HUES48 (cell line): ENCODE measurements around the gene SCFD1.

Experiments used
- H3K27ac ChIP-seq: one replicate; pipeline ENCODE4 v1.7.0; 2013; ENCODE audit warnings: low read depth, low read length, inconsistent platforms
- H3K27me3 ChIP-seq: 2 replicates; pipeline ENCODE4 v1.6.1; 2013; ENCODE audit warnings: mild to moderate bottlenecking, low read length; ENCODE audit not compliant: control insufficient read depth, insufficient read depth
- H3K36me3 ChIP-seq: 2 replicates; pipeline ENCODE4 v1.6.1; 2013; ENCODE audit warnings: low read length; ENCODE audit not compliant: control insufficient read depth, insufficient read depth
- H3K4me1 ChIP-seq: 2 replicates; pipeline ENCODE4 v1.6.1; 2013; ENCODE audit warnings: mild to moderate bottlenecking, low read length; ENCODE audit not compliant: control insufficient read depth, insufficient read depth
- H3K4me3 ChIP-seq: 2 replicates; pipeline ENCODE4 v1.5.1; 2013; ENCODE audit warnings: mild to moderate bottlenecking, low read depth, low read length
- H3K9ac ChIP-seq: 2 replicates; pipeline ENCODE4 v1.6.1; 2013; ENCODE audit warnings: mild to moderate bottlenecking, low read depth, low read length, moderate library complexity
- H3K9me3 ChIP-seq: 2 replicates; pipeline ENCODE4 v1.6.1; 2013; ENCODE audit warnings: low read length; ENCODE audit not compliant: control insufficient read depth, insufficient read depth

Gene SCFD1

DNA sequence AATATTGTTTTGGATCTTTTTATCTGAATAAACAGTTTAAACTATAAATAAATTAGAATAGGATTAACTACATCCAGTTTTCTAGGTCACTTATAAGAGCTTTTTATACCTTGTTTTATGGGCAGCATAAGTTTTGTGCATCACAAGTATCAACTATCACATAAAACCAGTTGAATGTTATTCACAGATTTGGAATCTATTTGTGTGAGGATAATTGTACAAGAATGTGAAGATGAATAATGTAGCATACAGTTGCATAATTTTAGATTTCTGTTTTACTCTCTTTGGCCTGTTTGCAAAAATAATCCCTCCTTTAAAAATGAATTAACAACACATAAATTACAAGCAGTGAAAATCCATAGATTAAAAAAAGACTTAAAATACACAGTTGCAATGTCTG, 88.8 kb downstream of the SCFD1 start:
- Histone ChIP-seq H3K4me1 (no peaks in the 10 kb centered on the region), H3K4me3 (no peak overlapping the region), H3K27me3 (no peaks in the 10 kb centered on the region), H3K9me3 (no peaks in the 10 kb centered on the region), H3K9ac (no peak overlapping the region), H3K27ac (no peak overlapping the region), H3K36me3 (peaks cover 30% of the 10 kb centered on the region)

DNA sequence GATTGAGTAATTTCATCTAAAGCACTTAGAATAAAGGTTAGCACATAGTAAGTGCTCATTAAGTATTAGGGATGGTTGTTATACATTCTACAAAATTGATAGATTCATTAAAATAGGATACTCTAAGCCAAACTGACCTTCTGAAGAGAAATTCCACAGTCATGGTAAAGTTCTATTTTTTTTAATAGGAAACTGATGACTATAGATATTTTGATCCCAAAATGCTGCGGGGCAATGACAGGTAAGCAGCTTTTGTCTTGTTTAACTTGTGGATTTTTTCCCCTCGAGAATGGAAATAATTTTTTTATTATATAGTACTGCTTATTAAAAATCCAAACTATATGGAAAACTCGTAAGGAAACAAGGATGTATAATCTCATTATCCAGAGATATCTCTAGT, 97.0 kb downstream of the SCFD1 start:
- Histone ChIP-seq H3K9ac (no peak overlapping the region), H3K4me3 (no peak overlapping the region), H3K27ac (no peak overlapping the region)

DNA sequence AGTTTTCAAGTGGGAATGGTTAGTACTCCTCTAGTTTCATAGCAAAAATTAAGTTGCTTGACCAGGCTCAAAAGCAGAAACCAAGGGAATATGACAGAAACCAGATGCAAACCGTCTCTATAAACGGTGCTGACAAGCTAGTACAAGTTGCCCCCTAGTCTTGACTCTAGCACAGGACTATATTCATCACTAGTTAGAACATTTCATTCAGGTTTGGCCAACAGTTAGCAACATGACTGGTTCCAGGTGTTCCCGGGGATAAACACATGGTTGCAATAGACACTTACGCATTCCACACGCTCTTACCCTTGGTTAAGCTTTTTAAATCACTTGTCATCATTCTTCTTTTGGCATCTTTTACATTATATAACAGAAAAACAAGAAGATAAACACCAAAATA, 103.6 kb downstream of the SCFD1 start:
- H3K9me3 ChIP-seq: no peaks in the 10 kb centered on the region; the same call in 1 of the 2 replicates
- no peaks in the 10 kb centered on the region for H3K27me3 ChIP-seq
- H3K4me3 ChIP-seq: no peak overlapping the region
- no peak overlapping the region for H3K27ac ChIP-seq
- no peaks in the 10 kb centered on the region for H3K4me1 ChIP-seq
- H3K9ac ChIP-seq: no peak overlapping the region
- peaks cover 43% of the 10 kb centered on the region for H3K36me3 ChIP-seq

More for the DNA sequence above, 97.0 kb downstream of the SCFD1 start:
- Histone ChIP-seq H3K27me3 (no peaks in the 10 kb centered on the region), H3K36me3 (peaks cover 34% of the 10 kb centered on the region), H3K9me3 (no peaks in the 10 kb centered on the region), H3K4me1 (no peaks in the 10 kb centered on the region)

DNA sequence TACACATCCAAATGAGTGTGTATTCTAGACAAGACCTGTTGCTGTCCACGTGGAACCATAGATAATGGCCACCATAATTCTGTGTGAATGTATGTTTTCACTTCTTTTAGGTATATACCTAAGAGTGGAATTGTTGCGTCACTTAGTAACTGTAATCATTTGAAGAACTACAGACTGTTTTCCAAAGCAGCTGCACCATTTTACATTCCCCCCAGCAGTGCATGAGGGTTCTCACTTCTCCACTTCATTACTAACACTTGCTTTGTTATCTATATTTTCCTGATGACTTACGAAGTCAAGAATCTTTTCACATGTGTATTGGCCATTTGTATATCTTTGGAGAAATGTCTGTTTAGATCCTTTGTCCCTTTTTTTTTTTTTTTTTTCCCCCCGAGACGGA, 106.4 kb downstream of the SCFD1 start:
- H3K36me3 ChIP-seq: peaks cover 33% of the 10 kb centered on the region
- no peak overlapping the region for H3K9ac ChIP-seq
- H3K4me3 ChIP-seq: no peak overlapping the region
- H3K9me3 ChIP-seq: no peaks in the 10 kb centered on the region; the same call in 1 of the 2 replicates
- H3K27ac ChIP-seq: no peak overlapping the region
- no peaks in the 10 kb centered on the region for H3K27me3 ChIP-seq
- no peaks in the 10 kb centered on the region for H3K4me1 ChIP-seq

DNA sequence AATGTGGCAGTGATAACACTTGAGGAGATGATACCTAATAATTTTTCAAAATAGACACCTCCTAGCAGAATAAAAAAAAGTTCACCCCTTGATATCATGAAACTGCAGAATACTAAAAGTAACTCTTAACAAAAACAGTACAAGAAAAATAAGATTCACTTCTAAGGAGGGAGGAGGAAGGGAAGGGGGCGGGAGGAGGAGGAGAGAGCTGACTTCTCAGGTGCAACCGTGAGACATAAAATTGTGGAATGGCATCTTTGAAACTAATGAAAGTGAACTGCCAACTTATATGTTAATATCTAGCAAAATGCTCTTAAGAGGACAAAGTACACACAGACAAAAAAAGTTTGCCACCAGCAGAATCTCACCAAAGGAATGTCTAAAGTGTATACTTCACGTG, 115.8 kb downstream of the SCFD1 start:
- H3K9ac ChIP-seq: no peak overlapping the region
- H3K4me1 ChIP-seq: no peaks in the 10 kb centered on the region
- no peaks in the 10 kb centered on the region for H3K9me3 ChIP-seq
- H3K27ac ChIP-seq: no peak overlapping the region
- H3K27me3 ChIP-seq: no peaks in the 10 kb centered on the region
- H3K4me3 ChIP-seq: no peak overlapping the region
- H3K36me3 ChIP-seq: peaks cover 33% of the 10 kb centered on the region

DNA sequence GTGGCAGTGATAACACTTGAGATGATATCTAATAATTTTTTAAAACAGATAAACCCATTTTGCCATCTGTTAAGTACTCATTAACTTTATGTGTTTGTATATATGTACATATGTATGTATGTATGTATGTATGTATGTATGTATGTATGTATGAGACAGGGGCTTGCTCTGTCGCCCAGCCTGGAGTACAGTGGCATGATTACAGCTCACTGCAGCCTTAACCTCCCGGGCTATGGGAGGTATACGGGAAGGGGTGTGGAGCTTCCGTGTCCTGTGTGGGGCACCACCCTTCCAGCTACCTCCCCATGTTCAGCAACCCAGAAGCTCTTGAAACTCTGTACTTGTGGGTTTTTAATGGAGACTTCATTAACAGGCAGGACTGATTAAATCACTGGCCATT, 116.9 kb downstream of the SCFD1 start:
- peaks cover 29% of the 10 kb centered on the region for H3K36me3 ChIP-seq
- H3K4me1 ChIP-seq: no peaks in the 10 kb centered on the region
- no peaks in the 10 kb centered on the region for H3K9me3 ChIP-seq
- H3K4me3 ChIP-seq: no peak overlapping the region
- H3K27ac ChIP-seq: no peak overlapping the region
- no peak overlapping the region for H3K9ac ChIP-seq
- H3K27me3 ChIP-seq: no peaks in the 10 kb centered on the region

DNA sequence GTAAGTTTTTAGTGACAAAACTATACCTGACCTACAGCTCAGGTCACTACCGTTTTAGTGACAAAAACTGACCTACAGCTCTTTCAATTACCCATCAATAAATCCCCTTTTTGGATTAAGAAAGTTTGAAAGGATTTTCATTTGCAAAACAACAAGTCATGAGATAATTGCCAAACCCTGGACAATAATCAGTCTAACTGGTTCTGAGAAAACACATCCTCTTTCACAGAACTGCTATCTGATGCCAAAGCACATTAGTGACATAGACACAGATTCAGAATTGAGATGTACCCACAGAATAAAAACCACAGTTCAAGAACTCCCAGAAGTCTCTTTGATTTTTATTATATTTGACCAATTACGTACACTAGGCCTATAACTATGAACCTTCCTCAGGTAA, 126.2 kb downstream of the SCFD1 start:
- H3K27me3 ChIP-seq: no peaks in the 10 kb centered on the region

DNA sequence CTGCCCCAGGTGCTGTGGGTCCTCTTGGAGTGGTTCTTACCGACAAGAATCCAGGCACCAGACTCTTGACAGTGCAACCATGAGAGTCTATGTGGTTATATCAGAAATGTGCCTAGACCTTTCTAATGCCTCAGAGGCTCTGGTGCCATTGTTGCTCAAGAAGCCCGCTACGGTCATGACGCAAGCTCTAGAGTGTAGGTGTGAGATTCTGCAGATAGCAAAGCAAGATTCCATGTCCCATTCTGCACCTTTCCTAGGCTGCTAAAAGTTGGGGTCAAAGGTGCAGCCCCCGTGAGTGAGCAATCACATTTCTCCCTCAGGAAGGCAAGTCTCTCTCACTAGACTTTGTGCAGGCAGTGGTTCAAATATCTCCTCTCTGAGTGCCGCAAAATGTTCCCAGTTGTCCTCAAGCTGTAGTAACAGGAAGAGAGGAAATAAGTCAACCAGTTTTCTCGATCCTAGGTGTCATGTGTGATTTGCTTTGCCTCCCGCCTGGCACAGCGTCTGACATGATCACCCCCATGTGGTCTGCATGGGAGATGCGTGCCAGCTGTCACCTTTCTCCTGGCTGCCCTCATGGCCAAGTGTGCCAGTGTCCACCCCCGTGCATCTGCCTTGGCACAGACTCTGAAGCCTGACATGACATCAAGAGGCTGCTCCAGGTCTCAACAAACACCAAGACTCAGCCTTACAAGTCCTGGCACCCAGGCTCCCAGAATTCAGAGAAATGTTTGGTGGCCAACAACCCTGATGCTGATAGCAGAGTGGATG, 129.7 kb downstream of the SCFD1 start:
- no peak overlapping the region for H3K27ac ChIP-seq
- no peak overlapping the region for H3K4me3 ChIP-seq
- no peaks in the 10 kb centered on the region for H3K36me3 ChIP-seq

More for the DNA sequence above, 126.2 kb downstream of the SCFD1 start:
- Histone ChIP-seq H3K4me3 (no peak overlapping the region), H3K27ac (no peak overlapping the region), H3K9ac (no peak overlapping the region), H3K36me3 (no peaks in the 10 kb centered on the region), H3K4me1 (no peaks in the 10 kb centered on the region), H3K9me3 (no peaks in the 10 kb centered on the region)

DNA sequence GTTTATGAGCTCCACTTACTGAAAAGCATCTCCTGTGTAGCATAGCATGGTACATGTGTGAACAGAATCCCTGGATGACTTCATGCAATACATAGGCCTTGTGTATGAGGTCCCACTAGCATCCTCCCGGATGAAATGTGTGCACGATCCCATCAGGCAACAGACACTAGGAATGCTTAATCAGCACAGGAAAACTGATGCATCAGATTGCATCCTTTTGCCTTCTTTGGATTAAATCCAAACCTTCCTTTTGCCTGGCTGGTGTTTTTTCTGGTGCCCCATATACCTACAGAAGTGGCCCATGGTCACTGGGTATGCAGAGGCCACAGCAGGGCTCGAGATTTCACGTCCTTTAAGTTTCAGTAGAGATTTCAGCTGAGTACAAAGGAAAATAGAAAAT, 131.3 kb downstream of the SCFD1 start:
- Histone ChIP-seq H3K27ac (no peak overlapping the region), H3K4me3 (no peak overlapping the region)

More for the DNA sequence above, 129.7 kb downstream of the SCFD1 start:
- Histone ChIP-seq H3K27me3 (no peaks in the 10 kb centered on the region), H3K9ac (no peak overlapping the region), H3K9me3 (no peaks in the 10 kb centered on the region), H3K4me1 (no peaks in the 10 kb centered on the region)

DNA sequence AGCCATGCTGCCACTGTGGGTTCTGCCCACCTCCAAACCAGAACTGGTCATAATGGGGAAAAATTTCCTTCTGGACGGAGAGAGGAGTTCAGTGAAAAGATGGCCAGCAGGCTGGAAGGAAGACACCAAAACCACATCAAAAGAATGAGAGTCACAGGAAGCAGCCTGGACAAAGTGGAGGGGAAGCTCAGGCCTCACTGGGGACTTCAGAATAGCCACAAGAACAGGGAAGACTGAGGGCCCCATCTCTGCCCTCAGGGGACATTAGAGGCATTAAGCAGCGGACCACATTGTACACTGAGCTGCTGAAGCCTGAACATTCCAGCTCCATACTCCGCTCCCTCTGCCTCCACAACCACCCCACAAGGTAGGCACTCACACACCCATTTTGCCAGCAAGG, 132.7 kb downstream of the SCFD1 start:
- Histone ChIP-seq H3K4me1 (no peaks in the 10 kb centered on the region), H3K36me3 (no peaks in the 10 kb centered on the region), H3K9me3 (no peaks in the 10 kb centered on the region), H3K27ac (no peak overlapping the region), H3K9ac (no peak overlapping the region), H3K27me3 (no peaks in the 10 kb centered on the region), H3K4me3 (no peak overlapping the region)

More for the DNA sequence above, 131.3 kb downstream of the SCFD1 start:
- Histone ChIP-seq H3K9me3 (no peaks in the 10 kb centered on the region), H3K4me1 (no peaks in the 10 kb centered on the region), H3K27me3 (no peaks in the 10 kb centered on the region), H3K36me3 (no peaks in the 10 kb centered on the region), H3K9ac (no peak overlapping the region)

DNA sequence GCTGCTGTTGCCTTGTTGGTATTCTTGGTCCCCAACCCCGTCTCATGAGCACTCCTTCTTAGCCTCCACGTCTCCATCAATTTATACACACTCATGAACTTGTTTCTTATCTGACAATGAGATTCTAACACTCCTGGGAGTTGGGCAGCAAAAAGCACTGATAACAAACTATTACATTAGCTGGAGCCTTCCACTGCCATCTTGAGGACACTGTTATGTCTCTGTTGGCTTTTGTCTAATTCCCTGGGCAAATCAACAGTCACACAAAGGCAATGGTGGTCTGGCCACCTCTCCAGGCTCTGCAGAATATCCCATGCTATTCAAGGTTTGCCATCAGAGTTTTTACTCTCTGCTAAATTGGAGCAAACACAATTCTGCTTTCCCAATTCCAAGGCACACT, 134.5 kb downstream of the SCFD1 start:
- Histone ChIP-seq H3K9ac (no peak overlapping the region), H3K4me3 (no peak overlapping the region), H3K27ac (no peak overlapping the region), H3K4me1 (no peaks in the 10 kb centered on the region), H3K9me3 (no peaks in the 10 kb centered on the region), H3K27me3 (no peaks in the 10 kb centered on the region), H3K36me3 (no peaks in the 10 kb centered on the region)
